ENCODE measurements around the gene KIF26B.

DNA sequence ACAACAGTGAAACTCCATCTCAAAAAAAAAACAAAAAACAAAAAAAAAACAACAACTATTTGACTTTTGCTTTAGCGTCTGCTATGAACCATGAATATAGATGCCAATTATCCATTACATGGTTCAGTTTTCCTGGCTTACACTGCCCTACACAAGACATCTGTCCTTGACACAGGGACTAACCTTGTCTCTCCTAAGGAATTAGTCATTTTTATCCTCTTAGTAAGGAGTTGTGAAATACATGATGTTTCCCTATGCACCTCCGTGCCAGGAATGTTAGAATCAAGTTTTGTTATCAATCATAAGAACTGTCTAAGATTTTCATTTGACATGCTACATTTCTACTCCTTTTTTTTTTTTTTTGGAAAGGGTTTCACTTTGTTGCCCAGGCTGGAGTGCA is 241.8 kb downstream of the KIF26B start:
- TF ChIP-seq, protein P1, sequence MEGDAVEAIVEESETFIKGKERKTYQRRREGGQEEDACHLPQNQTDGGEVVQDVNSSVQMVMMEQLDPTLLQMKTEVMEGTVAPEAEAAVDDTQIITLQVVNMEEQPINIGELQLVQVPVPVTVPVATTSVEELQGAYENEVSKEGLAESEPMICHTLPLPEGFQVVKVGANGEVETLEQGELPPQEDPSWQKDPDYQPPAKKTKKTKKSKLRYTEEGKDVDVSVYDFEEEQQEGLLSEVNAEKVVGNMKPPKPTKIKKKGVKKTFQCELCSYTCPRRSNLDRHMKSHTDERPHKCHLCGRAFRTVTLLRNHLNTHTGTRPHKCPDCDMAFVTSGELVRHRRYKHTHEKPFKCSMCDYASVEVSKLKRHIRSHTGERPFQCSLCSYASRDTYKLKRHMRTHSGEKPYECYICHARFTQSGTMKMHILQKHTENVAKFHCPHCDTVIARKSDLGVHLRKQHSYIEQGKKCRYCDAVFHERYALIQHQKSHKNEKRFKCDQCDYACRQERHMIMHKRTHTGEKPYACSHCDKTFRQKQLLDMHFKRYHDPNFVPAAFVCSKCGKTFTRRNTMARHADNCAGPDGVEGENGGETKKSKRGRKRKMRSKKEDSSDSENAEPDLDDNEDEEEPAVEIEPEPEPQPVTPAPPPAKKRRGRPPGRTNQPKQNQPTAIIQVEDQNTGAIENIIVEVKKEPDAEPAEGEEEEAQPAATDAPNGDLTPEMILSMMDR (optimal IDR thresholded peaks at IDR 0.05 in 1 of 3, IDR thresholded peaks at IDR 0.05 in 1 of 3, conservative IDR thresholded peaks at IDR 0.05 in 1 of 3; ENCODE audit: extremely low read depth in 1 of 3, insufficient read depth in 2 of 3, low read length in 3 of 3) = no peak
- no peak for TF ChIP-seq EZH2 (IDR thresholded peaks at IDR 0.05; ENCODE audit: low read length)
